ACHN (cell line): ENCODE data around the gene OXTR.

Source experiments
- DNase-seq: peaks from one replicate; pipeline ENCODE4 v3.0.0-alpha.2; 2015
- in situ Hi-C: cut with HindIII; loops from 2 replicates; pipeline ENCODE4 v1.10.0; 2017; ENCODE audit warnings: low sequenced_read_pairs, low pct_ligation_motif_present, low pct_unique_long_range_greater_than_20kb

OXTR gene

GRCh38 chr3:8773941-8774542 lies 4.6 kb upstream of the OXTR start:
- DNase-seq = no peak
- in situ Hi-C loops = no loop called here

DNA sequence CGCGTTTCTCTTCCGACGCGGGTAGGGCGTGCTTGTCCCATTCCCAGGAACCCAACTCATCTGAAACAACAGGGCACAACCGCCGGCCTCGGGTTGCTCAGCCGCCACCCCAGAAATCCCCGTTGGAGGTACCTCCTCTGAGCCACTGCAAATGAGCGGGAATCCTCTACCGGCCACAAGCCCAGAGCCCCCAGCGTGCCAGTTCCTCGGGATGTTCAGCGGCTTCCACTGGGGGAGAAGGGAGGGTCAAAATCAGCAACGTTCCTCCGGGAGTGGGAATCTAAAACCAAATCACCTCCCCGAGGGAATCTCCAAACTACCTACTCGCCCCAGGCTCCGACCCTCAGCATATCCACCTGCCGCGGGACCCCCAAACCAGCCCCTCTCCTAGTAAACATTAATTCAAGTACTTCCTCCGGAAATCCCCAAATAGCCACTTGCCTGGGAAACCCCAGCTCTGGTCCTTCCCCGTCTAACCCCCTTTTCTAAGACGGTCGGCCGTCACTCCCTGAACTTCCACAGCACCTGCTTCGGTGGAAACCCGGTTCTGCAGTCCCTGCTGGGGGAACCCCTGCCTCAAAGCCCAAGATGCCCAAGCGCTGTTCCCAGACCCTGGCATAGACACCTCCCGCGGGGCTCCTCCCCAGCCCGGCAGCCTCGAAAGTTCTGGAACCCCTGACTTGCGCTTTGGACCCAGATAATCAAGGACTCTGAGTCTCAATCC lies 887 bp downstream of the OXTR start:
- DNase-seq = no peak

GRCh38 chr3:8767667-8768363 lies 1.6 kb downstream of the OXTR start:
- no peak for DNase-seq
- in situ Hi-C loops = no loop called here

More for the DNA sequence above, 887 bp downstream of the OXTR start:
- in situ Hi-C loops = no loop called here

GRCh38 chr3:8767256-8767666 lies 2.2 kb downstream of the OXTR start:
- DNase-seq = no peak
- in situ Hi-C loops = no loop called here

DNA sequence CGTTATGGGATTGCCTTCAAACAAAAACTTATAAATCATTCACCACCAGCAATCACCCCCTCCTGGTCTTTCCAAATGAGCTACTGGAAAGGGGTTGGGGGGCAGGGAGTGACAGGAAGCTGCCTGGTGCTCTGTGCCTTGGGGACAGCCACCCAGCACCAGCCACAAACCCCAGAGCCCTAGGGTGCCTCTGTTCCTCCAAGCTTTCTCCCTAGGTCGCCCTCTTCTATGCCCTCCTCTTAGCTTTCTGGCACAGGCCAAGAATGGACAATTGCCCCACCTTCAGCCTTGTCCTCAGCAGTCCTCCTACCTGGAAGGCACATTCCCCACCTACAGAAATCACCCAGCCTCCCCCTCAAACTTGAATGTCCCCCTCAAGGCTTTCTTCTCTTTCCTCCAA lies 3.3 kb downstream of the OXTR start:
- DNase-seq = no peak
- in situ Hi-C loops = no loop called here

GRCh38 chr3:8765528-8765927 lies 3.9 kb downstream of the OXTR start:
- in situ Hi-C loops = no loop called here
- DNase-seq = no peak

GRCh38 chr3:8764528-8764927 lies 4.9 kb downstream of the OXTR start:
- in situ Hi-C loops = no loop called here
- no peak for DNase-seq

- DNase-seq = no peak
- in situ Hi-C loops = no loop called here
Measured at GRCh38 chr3:8762607-8763377, 6.6 kb downstream of the OXTR start.

DNA sequence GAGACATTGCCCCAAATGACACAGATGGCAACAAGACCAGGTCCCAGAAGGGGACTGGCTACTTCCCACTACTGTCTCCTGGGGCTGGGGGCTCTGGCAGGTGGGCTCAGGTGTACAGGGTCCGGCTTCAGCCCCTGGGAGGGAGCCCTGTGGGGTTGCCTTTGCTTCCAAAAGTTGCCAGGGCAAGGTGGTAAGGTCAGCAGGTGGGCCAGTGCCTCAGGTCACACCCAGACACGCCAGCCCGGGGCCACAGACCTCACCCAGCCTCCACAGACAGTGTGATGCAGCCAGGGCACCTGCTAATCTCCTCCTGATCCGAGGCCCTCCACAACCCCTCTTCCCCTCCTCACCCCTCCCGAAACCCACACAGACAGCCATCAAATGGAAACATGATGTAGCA lies 7.5 kb downstream of the OXTR start:
- no peak for DNase-seq
- in situ Hi-C loops = no loop called here

DNA sequence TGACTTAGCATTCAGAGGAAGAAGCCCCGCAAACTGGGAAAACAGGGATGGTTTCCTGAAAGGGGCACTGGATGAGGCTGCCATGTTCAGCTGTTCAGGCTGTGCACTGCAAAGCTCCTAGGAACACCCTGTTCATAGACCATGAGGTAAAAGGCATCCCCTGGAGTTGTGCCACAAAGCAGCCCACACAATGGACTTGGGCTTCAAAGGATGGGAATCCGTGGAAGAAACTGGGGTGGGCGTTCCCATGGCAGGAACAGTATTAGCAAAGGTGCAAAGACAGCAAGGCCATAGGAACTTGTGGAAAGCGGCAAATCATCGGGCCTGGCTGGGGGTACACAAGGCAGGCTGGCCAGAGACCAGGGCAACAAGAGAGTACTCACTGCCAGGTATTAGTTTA lies 8.9 kb downstream of the OXTR start:
- in situ Hi-C loops = no loop called here

DNA sequence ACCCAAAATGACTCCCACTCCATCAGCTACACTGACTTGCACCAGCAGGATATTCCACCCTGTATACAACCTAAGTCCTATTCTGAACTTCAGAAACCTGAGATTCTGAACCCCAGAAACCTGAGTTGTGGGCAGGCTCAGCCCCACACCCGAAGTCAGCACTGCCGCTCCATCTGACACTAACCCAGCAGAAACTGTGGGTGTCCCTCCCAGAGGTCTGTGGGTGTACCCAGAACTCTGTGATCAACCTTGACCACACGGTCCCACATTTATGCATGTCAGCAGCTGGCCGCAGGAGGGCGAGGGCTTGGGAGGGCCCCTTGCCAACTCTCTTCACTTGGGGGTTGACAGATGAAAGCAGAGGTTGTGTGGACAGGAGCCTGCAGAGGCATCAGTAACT lies 9.3 kb downstream of the OXTR start:
- no peak for DNase-seq
- in situ Hi-C loops = no loop called here

More for the DNA sequence above, 8.9 kb downstream of the OXTR start:
- no peak for DNase-seq

GRCh38 chr3:8759038-8759707 lies 10.2 kb downstream of the OXTR start:
- no peak for DNase-seq
- in situ Hi-C loops = no loop called here

- peak; percentile 53 for DNase-seq
- in situ Hi-C loops = no loop called here
Measured at GRCh38 chr3:8757551-8758518, 11.6 kb downstream of the OXTR start.

- no peak for DNase-seq
- in situ Hi-C loops = no loop called here
Measured at GRCh38 chr3:8756671-8757070, 12.7 kb downstream of the OXTR start.

GRCh38 chr3:8755564-8756237 lies 13.7 kb downstream of the OXTR start:
- in situ Hi-C loops = no loop called here
- no peak for DNase-seq

- no peak for DNase-seq
- in situ Hi-C loops = no loop called here
Measured at GRCh38 chr3:8755097-8755496, 14.3 kb downstream of the OXTR start.

DNA sequence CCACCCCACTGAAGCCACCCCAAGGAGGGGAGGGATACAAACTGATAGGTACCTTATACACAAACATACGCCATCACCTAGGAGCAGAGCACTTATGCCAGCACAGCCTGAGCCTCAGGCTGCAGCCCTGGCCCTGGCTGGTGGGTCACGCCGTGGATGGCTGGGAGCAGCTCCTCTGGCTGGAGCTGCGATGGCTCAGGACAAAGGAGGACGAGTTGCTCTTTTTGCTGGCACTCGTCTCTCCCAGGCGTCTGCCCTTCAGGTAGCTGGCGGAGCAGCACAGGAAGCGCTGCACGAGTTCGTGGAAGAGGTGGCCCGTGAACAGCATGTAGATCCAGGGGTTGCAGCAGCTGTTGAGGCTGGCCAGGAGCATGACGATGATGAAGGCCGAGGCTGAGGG lies 16.6 kb downstream of the OXTR start:
- in situ Hi-C loops = no loop called here

More for the DNA sequence above, 16.6 kb downstream of the OXTR start:
- DNase-seq = no peak
